RCC 7860 (cell line): ENCODE data around the gene DNAH9.

Experiments used
- DNase-seq: peaks from one replicate; pipeline ENCODE4 v3.0.0-alpha.2; 2015; ENCODE audit warnings: low spot score
- FAIRE-seq: peaks from 2 replicates; lab custom pipeline; 2012; peaks lifted over from hg19 to GRCh38; lab: Jason Lieb, UNC

DNAH9 gene

DNA sequence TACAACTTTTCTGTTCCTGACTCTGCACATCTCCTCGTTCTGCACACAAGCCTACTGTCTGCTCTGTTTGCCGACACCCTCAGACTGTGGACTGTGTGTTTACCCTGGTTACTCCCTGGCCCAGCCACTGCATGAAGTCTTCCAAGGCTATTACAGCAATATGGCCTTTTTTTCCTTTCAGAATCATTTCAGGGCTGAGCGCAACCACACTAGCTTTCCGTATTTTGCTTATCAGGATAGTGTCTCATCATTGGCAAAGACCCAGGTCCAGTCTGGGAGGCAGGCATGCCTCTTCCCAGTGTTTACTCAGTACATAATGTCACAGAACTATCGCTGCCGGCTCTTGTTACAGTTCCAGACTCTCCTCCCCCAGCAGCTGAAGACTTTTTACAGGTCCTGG lies 10.1 kb downstream of the DNAH9 start:
- FAIRE-seq (no peak), DNase-seq (no peak)

- FAIRE-seq (no peak), DNase-seq (no peak)
Measured at GRCh38 chr17:11610999-11611566, 12.8 kb downstream of the DNAH9 start.

- FAIRE-seq (no peak), DNase-seq (no peak)
Measured at GRCh38 chr17:11612956-11613355, 14.7 kb downstream of the DNAH9 start.

GRCh38 chr17:11618861-11619566 lies 20.7 kb downstream of the DNAH9 start:
- DNase-seq: no peak
- FAIRE-seq: no peak

- no peak for DNase-seq
- no peak for FAIRE-seq
Measured at GRCh38 chr17:11622492-11622891, 24.2 kb downstream of the DNAH9 start.

DNA sequence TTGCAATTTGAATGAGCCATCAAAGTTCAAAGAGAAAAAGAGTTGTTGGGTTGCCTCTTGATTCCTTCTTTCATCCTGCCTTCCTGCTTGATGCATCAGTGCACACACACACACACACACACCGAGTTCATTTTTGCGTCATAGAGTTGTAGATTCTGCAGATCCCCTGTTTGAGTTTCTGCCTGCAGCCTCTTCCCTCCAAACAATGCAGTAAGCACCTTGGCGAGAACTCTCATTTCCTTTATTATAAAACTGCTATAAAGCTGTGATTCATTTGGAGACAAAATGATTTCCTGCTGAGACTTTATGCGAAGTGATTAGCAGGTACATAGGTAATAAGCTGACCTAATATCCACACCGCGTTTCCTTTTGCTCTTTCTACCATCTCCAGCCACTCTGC lies 26.7 kb downstream of the DNAH9 start:
- DNase-seq (no peak), FAIRE-seq (no peak)

- FAIRE-seq: no peak
- no peak for DNase-seq
Measured at GRCh38 chr17:11625878-11626277, 27.6 kb downstream of the DNAH9 start.

DNA sequence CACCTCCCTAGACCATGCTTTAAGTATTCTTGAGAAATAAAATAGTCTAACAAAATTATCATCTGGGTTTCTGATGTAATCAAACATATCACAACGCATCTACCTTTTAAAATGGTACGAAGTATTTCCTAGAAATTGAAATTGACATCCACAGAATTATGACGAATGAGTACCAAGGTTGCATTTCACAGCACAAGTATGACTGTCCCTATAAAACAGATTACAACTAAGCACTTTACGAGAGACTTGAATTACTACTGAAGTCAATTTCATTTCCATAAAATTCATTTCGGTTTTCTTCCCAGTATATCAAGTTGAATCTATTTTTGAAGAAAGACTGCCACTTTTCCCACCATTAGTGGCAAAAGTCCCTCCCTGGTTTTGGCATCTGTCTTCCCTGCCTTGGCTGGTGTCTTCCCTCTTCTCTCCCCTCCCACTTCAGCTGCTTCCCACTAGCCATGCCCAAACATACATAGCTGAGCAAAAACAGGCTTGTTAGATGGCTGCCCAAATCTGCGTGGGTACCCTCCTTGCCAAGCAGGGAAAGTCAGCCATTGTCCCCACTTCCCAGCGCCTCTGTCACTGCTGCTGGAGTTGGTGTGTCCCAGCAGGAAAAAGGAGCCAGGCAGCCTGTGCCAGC lies 29.2 kb downstream of the DNAH9 start:
- no peak for DNase-seq

DNA sequence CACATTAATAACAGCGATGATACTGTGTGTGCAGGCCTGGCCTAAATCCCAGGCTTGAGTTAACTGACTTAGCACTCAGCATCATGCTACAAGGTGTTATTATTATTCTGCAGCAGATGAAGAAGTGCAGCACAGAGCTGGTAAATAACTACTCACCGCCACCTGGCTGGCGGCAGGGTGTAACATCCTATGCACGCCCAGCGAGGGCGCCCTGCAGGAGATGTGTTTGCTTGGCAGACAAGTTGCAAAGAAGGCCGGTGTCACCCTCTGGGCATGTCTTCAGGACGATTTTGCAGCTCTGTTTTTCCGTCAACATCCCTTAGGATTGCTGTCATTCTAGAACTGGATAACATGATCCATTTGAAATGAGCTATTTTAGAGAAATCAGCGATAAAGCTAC lies 30.1 kb downstream of the DNAH9 start:
- FAIRE-seq (no peak), DNase-seq (no peak)

More for the DNA sequence above, 29.2 kb downstream of the DNAH9 start:
- FAIRE-seq: no peak

DNA sequence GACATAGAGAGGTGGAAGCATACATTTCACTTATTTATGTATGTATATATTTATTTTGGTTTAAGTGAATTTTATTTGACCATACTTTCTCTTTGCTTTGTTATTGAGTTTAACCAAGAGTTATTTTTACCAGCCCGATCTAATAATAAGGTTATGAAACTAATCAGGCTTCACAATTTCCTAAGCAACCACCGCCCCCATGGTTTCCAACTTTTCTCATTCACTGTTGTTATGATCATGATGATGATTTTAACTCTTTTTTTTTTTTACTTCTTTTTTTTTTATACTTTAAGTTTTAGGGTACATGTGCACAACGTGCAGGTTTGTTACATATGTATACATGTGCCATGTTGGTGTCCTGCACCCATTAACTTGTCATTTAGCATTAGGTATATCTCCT lies 30.6 kb downstream of the DNAH9 start:
- DNase-seq: no peak
- FAIRE-seq: no peak

DNA sequence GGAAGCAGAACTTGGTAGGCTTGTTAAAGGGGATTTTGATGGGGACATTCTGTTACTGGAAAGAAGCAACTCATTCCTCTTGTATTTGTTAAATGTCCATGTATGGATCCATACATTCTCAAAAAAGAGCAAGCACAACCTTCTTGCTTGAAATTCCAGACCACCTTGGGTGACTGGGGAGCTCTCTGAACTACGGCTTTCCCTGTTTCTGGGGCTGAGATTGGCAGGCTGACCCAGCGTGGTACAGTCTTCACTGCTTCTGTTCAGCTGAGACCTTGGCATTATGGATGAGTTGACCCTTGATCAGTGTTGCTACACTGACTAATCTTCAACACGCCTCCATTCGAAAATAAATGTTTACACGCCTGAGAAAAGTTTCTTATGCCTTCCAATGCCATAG lies 38.5 kb downstream of the DNAH9 start:
- FAIRE-seq (no peak), DNase-seq (no peak)

- FAIRE-seq (no peak), DNase-seq (no peak)
Measured at GRCh38 chr17:11637796-11638195, 39.5 kb downstream of the DNAH9 start.

GRCh38 chr17:11638700-11639265 lies 40.5 kb downstream of the DNAH9 start:
- FAIRE-seq (no peak), DNase-seq (no peak)

DNA sequence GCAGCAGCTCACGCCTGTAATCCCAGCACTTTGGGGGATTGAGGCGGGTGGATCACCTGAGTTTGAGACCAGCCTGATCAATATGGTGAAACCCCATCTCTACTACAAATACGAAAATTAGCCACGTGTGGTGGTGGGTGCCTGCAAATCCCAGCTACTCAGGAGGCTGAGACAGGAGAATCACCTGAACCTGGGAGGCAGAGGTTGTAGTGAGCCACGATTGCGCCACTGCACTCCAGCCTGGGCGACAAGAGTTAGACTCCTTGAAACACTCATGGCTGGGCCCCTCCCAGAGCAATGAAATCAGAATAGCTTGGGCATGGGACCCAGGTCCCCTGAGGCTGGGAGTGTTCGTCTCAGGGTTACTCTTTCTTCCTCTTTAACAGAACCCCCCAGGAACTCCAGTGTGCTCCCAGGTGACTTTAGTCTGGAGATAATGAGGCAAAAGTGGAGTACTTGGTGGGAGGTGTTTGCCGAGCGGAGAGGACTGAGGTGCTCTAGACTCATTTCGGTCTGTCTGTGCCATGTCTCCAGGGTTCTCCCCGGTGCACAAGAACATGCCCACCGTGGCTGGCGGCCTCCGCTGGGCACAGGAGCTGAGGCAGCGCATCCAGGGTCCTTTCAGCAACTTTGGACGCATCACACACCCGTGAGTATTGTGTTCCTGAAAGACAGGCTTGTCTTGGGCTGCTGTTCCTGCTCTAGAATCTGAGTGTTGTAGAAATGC lies 41.6 kb downstream of the DNAH9 start:
- DNase-seq: no peak
- FAIRE-seq: no peak

GRCh38 chr17:11640463-11640814 lies 42.2 kb downstream of the DNAH9 start:
- FAIRE-seq: no peak
- no peak for DNase-seq

- no peak for FAIRE-seq
- DNase-seq: no peak
Measured at GRCh38 chr17:11641521-11642275, 43.4 kb downstream of the DNAH9 start.

DNA sequence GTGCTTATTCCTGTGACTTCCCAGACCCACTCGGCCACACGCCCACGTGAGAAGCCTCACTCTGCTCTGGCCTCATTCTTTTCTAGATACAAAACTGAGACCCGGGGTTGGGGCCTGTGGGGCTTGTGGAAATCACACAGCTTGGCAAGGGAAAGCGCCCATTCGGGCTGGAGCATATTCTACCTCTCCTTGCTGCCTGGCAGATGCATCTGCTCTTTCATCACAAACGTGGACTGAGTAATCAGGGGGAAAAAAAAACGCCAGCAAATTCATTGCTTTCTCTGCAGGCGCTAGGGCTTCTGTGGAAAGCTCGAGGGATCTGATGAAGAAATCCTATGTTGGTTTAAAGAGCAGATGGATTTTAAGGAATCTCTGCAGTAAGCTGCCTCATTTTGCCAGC lies 44.4 kb downstream of the DNAH9 start:
- DNase-seq (no peak), FAIRE-seq (no peak)

GRCh38 chr17:11643851-11644250 lies 45.6 kb downstream of the DNAH9 start:
- DNase-seq (no peak), FAIRE-seq (no peak)

GRCh38 chr17:11644265-11645212 lies 46.3 kb downstream of the DNAH9 start:
- FAIRE-seq (no peak), DNase-seq (peak; percentile 60)

- FAIRE-seq (no peak), DNase-seq (no peak)
Measured at GRCh38 chr17:11645426-11645825, 47.2 kb downstream of the DNAH9 start.
